Activated T-cell treated with anti-CD3 and anti-CD28 coated beads, Interleukin-2, amount 50 U/mL, for 72 hours (primary cell): ENCODE measurements around the gene CFAP92. TPM values are rescaled to one million over a fixed set of nuclear protein-coding genes. Genes with fewer than 3 reads are reported as not detected.
"Not testable (repeated sequence)": the region's sequence is repeated elsewhere in the genome, so short reads cannot be mapped to it uniquely, and the experiment has no call there.

Experiments used
- ATAC-seq, 2 donors: fragments of 150-1000 bp; cut with Tn5 transposase; replicated peaks in 1 of 2; 2 replicates each; pipeline ENCODE4 v1.10.0; 2021; ENCODE audit warnings: moderate library complexity in 2 of 2, mild to moderate bottlenecking in 1 of 2
- DNase-seq, 2 donors: peaks; one replicate each; pipeline ENCODE4 v3.0.0; 2021 to 2022; ENCODE audit warnings: mixed read lengths in 1 of 2
- H3K27ac Mint-ChIP-seq: one replicate; pipeline ENCODE4 v1.8.0; 2022; ENCODE audit warnings: mild to moderate bottlenecking, moderate library complexity, mixed read lengths
- H3K27me3 Mint-ChIP-seq: one replicate; pipeline ENCODE4 v1.8.0; 2022; ENCODE audit warnings: low read depth, mixed read lengths
- H3K36me3 Mint-ChIP-seq, 2 donors: one replicate each; pipeline ENCODE4 v1.8.0; 2022; ENCODE audit warnings: mixed read lengths in 2 of 2, mild to moderate bottlenecking in 1 of 2; ENCODE audit not compliant: insufficient read depth in 2 of 2
- H3K4me1 Mint-ChIP-seq: one replicate; pipeline ENCODE4 v1.8.0; 2022; ENCODE audit warnings: low read depth, mixed read lengths
- H3K4me3 Mint-ChIP-seq, 2 donors: one replicate each; pipeline ENCODE4 v1.8.0; 2022; ENCODE audit warnings: mild to moderate bottlenecking in 2 of 2, mixed read lengths in 2 of 2, moderate library complexity in 2 of 2
- H3K9me3 Mint-ChIP-seq, 2 donors: one replicate each; pipeline ENCODE4 v1.8.0; 2022; ENCODE audit warnings: mixed read lengths in 2 of 2
- total RNA-seq, 2 donors: library from RNA; stranded (reverse); gene quantifications; one replicate each; pipeline ENCODE4 v1.2.3, GENCODE V29; 2022

CFAP92 gene
- total RNA-seq, 2 donors from 2014 or later = 1.1 TPM

DNA sequence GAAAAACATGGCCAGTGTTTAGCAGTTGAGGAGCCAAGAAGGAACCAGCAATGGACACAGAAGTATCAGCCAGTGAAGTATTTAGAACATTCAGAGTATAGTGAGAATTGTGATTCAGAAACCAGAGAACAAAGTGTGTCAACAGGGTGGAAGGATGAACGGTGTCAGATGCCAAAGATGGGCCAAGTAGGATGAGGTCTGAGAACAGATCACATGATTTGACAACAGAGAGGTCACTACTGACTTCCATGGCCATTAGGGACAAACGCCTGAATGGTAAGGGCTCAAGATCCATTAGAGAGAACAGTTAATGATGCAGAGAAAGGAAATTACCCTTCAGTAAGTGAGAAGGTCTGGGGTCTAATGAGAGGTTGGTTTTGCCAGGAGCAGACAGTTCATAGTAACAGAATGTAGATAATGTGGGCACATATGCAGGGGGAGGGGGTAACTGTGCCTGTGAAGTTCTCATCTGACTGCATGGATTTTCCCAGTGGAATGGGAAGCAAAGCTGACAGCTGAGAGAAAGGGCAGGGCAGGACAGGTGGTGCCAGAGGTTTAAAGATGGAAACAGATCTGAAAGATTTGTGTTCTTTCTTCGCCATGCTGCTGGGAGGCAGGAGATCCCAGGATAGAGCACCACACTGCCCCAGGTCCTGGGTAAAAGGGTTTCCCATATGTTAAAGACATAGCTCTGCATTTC, 119.2 kb downstream of the CFAP92 start:
- peaks cover 7% of the 10 kb centered on the region for H3K27me3 Mint-ChIP-seq
- H3K4me1 Mint-ChIP-seq = peaks cover 35% of the 10 kb centered on the region
- ATAC-seq (no peak), DNase-seq (no peak)
- H3K4me3 Mint-ChIP-seq = no peak overlapping the region
- peaks cover 2 to 3% of the 10 kb centered on the region in 2 donors for H3K36me3 Mint-ChIP-seq
- no peaks in the 10 kb centered on the region for H3K9me3 Mint-ChIP-seq
- no peak overlapping the region for H3K27ac Mint-ChIP-seq

GRCh38 chr3:128873244-128874022, 120.4 kb downstream of the CFAP92 start:
- Mint-ChIP-seq H3K27me3 (peaks cover 7% of the 10 kb centered on the region), H3K9me3 (no peaks in the 10 kb centered on the region), H3K27ac (no peak overlapping the region), H3K4me3 (no peak overlapping the region), H3K4me1 (peaks cover 30% of the 10 kb centered on the region), H3K36me3 (peaks cover 0 to 2% of the 10 kb centered on the region in 2 donors)
- DNase-seq (no peak), ATAC-seq (no peak)

DNA sequence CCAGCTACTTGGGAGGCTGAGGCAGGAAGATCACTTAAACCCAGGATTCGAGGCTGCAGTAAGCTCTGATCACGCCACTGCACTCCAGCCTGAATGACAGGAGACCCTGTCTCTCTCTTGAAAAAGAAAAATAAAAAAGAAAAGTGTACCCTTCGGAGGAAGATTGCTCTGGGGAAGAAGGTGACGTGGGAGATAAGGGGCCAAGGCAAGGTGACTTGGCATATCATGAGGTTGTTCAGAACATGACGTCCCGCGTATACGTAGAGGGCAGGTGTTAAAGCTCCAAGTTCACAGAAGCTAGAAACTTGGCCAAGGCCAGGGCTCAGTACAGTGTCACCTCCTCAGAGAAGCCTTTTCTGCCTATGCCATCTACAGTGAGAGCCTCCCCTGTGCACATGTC, 121.1 kb downstream of the CFAP92 start:
- Mint-ChIP-seq H3K4me3 (no peak overlapping the region), H3K36me3 (peaks cover 0 to 2% of the 10 kb centered on the region in 2 donors), H3K9me3 (no peaks in the 10 kb centered on the region), H3K27me3 (peaks cover 7% of the 10 kb centered on the region), H3K4me1 (peaks cover 24% of the 10 kb centered on the region), H3K27ac (no peak overlapping the region)
- ATAC-seq (no peak), DNase-seq (no peak)

DNA sequence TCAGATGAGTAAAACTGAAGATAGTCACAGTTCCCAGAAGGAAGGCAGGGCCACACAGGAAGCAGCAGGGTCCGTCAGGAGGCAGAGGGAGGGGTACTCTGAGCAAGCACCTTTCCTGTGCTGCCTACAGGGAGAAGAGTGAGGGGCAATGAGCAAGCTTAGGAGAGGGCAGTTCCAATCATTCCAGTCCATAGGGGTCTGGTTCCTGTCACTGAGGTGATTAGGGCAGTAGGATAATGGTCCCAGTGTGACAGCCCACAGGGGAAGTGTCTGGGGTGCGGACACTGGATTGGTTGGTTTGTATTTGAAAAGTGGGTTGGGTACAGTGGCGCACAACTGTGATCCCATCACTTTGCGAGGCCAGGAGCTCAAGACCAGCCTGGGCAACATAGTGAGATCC, 121.6 kb downstream of the CFAP92 start:
- DNase-seq = no peak
- H3K4me1 Mint-ChIP-seq = peaks cover 24% of the 10 kb centered on the region
- peaks cover 7% of the 10 kb centered on the region for H3K27me3 Mint-ChIP-seq
- no peak overlapping the region for H3K27ac Mint-ChIP-seq
- no peak overlapping the region for H3K4me3 Mint-ChIP-seq
- no peak for ATAC-seq
- no peaks in the 10 kb centered on the region for H3K9me3 Mint-ChIP-seq
- H3K36me3 Mint-ChIP-seq = no peaks in the 10 kb centered on the region

DNA sequence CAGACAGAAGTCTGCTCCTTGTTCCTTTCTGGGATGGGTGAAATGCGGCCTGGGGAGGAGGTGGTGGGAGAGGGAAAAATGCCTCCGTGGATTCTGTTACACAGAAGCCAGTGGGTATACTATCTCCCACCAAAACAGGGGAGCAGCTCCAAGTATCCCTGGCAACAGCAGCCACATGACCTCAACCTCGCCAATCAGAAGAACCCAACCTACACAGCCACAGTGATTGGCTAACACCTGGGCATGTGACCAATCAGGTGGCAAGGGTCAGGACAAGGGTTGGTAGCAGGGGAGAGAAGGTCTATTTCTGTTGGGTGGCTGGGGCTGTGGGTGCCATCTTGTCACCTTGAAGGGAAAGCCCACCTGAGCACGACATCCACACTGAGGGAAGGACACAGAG, 123.5 kb downstream of the CFAP92 start:
- peaks cover 7% of the 10 kb centered on the region for H3K27me3 Mint-ChIP-seq
- DNase-seq = no peak
- H3K9me3 Mint-ChIP-seq = no peaks in the 10 kb centered on the region
- peaks cover 12% of the 10 kb centered on the region for H3K4me1 Mint-ChIP-seq
- no peak overlapping the region for H3K27ac Mint-ChIP-seq
- H3K36me3 Mint-ChIP-seq = no peaks in the 10 kb centered on the region
- ATAC-seq = no peak
- H3K4me3 Mint-ChIP-seq = no peak overlapping the region

DNA sequence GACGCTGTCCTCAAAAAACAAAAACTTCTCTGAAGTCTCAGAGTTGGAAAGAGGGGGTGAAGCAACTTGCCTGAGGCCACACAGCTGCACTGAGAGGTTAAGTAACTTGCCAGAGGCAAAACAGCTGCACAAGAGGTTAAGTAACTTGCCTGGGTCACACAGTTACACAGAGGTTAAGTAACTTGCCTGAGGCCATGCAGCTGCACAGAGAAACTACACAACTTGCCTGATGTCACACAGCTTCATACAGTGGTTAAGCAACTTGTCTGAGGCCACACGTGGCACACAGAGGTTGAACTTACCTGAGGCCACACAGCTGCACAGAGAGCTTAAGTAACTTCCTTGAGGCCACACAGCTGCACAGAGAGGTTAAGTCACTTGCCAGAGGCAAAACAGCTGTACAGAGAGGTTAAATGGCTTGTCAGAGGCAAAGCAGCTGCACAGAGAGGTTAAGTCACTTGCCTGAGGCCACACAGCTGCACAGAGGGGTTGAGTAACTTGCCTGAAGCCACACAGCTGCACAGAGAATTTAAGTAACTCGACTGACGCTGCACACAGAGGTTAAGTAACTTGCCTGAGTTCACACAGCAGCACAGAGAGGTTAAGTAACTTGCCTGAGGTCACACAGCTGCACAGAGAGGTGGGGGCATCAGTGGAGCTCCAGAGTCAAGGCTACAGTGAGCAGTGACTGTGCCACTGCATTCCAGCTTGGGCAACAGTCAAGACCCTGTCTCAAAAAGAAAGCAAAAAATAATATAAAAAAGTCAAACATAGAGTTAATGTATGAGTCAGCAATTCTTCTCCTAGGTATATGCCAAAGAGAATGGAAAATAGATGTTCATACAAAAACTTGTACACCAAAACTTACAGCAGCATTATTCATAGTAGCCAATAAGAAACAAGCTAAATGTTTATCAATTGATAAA, 126.4 kb downstream of the CFAP92 start:
- DNase-seq = no peak
- Mint-ChIP-seq H3K27ac (no peak overlapping the region), H3K36me3 (no peaks in the 10 kb centered on the region), H3K9me3 (no peaks in the 10 kb centered on the region), H3K4me1 (peaks cover 5% of the 10 kb centered on the region), H3K27me3 (no peaks in the 10 kb centered on the region), H3K4me3 (no peak overlapping the region)
- peak; percentile 27 to 48 for ATAC-seq

- H3K36me3 Mint-ChIP-seq, H3K27me3 Mint-ChIP-seq, DNase-seq, H3K27ac Mint-ChIP-seq, H3K4me1 Mint-ChIP-seq, ATAC-seq, H3K4me3 Mint-ChIP-seq, H3K9me3 Mint-ChIP-seq: not testable (repeated sequence)
Measured at GRCh38 chr3:128864849-128865804, 128.7 kb downstream of the CFAP92 start.

DNA sequence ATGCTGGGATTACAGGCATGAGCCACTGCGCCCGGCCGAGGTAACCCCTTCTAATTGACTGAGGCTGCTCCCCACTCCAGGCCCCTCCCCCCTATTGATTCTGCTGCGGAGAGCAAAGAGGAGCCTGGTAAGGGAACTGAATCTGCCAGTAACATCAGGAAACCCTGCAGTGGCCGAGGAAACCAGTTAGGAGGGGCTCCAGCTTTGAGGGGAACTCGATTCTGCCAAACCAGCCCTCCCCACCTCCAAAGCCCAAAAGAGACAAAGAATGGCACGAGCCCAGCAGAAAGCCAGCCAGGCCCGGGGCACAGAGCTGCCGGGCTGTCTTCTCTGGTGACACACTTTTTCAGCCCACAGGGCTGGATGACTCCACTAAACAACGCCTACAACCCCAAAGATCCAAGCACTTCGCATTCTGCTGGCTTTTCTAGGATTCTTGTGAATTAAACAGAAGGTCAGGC, 129.5 kb downstream of the CFAP92 start:
- no peak for DNase-seq
- Mint-ChIP-seq H3K27ac (no peak overlapping the region), H3K4me1 (peaks cover 5% of the 10 kb centered on the region), H3K27me3 (no peaks in the 10 kb centered on the region), H3K9me3 (peaks cover 3 to 10% of the 10 kb centered on the region in 2 donors), H3K4me3 (no peak overlapping the region), H3K36me3 (peaks cover 8 to 9% of the 10 kb centered on the region in 2 donors)
- ATAC-seq = no peak

DNA sequence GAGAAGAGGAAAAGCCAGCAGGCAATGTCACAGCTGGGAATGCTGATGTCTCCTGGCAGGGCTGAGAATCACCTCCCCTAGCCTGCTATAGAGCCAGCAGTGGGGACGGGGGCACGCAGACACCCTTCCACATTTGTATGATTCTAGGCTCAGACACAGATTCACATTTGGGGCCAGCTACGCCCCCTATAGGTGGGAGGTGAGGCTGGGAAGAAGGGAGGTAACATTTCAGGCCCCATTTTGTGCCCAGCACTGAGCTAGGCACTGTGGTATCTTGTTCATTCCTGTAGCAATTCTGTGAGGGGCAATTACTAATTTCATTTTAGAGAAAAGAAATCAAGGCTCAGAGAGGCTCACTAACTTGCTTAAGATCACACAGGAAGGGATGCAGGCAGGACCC, 130.3 kb downstream of the CFAP92 start:
- Mint-ChIP-seq H3K27ac (peak overlapping the region; percentile 47), H3K4me3 (no peak overlapping the region), H3K36me3 (peaks cover 15 to 16% of the 10 kb centered on the region in 2 donors), H3K9me3 (peaks cover 3 to 16% of the 10 kb centered on the region in 2 donors), H3K27me3 (no peaks in the 10 kb centered on the region), H3K4me1 (peaks cover 5% of the 10 kb centered on the region)
- ATAC-seq (no peak), DNase-seq (peak in 1 of 2 donors; percentile 15)

DNA sequence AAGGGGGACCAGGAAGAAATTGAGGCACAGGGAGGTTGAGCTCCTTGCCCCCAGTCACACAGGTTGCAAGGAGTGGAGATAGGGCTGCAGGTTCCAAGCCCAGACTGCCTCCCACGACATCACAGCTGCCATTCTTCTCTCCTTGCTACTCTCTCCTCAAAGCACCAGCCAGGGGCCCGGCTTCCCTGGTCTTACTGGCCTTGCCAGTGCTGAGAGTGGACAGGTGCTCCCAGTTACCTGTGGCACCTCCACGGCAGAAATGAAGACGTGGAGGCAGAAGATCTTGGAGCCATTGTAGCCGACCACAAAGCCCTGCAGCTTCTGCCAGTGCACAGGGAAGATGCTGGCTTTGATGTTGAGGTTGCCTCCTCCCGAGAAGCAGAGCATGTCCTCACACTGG, 132.4 kb downstream of the CFAP92 start:
- ATAC-seq (no peak), DNase-seq (no peak)
- no peaks in the 10 kb centered on the region for H3K27me3 Mint-ChIP-seq
- H3K36me3 Mint-ChIP-seq = peaks cover 21 to 22% of the 10 kb centered on the region in 2 donors
- no peak overlapping the region for H3K4me3 Mint-ChIP-seq
- peaks cover 6 to 23% of the 10 kb centered on the region in 2 donors for H3K9me3 Mint-ChIP-seq
- no peaks in the 10 kb centered on the region for H3K4me1 Mint-ChIP-seq
- H3K27ac Mint-ChIP-seq = no peak overlapping the region
